Measurements from ENCODE around the gene APBB2. TPM values are rescaled to one million over a fixed set of nuclear protein-coding genes. Genes with fewer than 3 reads are reported as not detected.

Gene APBB2
- total RNA-seq, 1 experiment from 2014 or later, result 46.0 TPM

- no peaks in the 10 kb centered on the region for H3F3A ChIP-seq (ENCODE audit: insufficient read depth, low read depth)
- H3K27ac ChIP-seq, result no peak overlapping the region
- ChIA-PET CTCF (no interaction called here), POLR2A (ENCODE audit: unreplicated experiment) (no interaction called here)
- H3K4me3 ChIP-seq, result no peak overlapping the region
- H4K20me1 ChIP-seq (ENCODE audit: insufficient read depth), result peaks cover 8% of the 10 kb centered on the region; the same call in 1 of the 2 replicates
- no peaks in the 10 kb centered on the region for H3K9me2 ChIP-seq (ENCODE audit: insufficient read depth)
- H3K36me3 ChIP-seq (ENCODE audit: low read depth), result no peaks in the 10 kb centered on the region
- no TSS peak for BruUV-seq (replicated peaks)
- no peaks in the 10 kb centered on the region for H3K9me3 ChIP-seq (ENCODE audit: insufficient read depth, low read depth)
- H2AFZ ChIP-seq, result no peak overlapping the region
- H3K79me2 ChIP-seq (ENCODE audit: low read depth), result no peaks in the 10 kb centered on the region
- no peak for TF ChIP-seq EZH2 (IDR thresholded peaks at IDR 0.05; ENCODE audit: low read depth)
- TF ChIP-seq, protein P1, sequence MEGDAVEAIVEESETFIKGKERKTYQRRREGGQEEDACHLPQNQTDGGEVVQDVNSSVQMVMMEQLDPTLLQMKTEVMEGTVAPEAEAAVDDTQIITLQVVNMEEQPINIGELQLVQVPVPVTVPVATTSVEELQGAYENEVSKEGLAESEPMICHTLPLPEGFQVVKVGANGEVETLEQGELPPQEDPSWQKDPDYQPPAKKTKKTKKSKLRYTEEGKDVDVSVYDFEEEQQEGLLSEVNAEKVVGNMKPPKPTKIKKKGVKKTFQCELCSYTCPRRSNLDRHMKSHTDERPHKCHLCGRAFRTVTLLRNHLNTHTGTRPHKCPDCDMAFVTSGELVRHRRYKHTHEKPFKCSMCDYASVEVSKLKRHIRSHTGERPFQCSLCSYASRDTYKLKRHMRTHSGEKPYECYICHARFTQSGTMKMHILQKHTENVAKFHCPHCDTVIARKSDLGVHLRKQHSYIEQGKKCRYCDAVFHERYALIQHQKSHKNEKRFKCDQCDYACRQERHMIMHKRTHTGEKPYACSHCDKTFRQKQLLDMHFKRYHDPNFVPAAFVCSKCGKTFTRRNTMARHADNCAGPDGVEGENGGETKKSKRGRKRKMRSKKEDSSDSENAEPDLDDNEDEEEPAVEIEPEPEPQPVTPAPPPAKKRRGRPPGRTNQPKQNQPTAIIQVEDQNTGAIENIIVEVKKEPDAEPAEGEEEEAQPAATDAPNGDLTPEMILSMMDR (conservative IDR thresholded peaks at IDR 0.05), result no peak
- DNase-seq, result no peak
- no peaks in the 10 kb centered on the region for H3K4me1 ChIP-seq (replicated peaks; ENCODE audit: insufficient read depth)
- no peaks in the 10 kb centered on the region for H3K27me3 ChIP-seq (ENCODE audit: insufficient read depth, low read depth)
- H3K4me2 ChIP-seq, result no peak overlapping the region
- intact Hi-C loops (cut with micrococcal nuclease; ENCODE audit: unreplicated experiment), result no loop called here
These were observed 16.8 kb downstream of the APBB2 start for GRCh38 chr4:41197495-41197894.

DNA sequence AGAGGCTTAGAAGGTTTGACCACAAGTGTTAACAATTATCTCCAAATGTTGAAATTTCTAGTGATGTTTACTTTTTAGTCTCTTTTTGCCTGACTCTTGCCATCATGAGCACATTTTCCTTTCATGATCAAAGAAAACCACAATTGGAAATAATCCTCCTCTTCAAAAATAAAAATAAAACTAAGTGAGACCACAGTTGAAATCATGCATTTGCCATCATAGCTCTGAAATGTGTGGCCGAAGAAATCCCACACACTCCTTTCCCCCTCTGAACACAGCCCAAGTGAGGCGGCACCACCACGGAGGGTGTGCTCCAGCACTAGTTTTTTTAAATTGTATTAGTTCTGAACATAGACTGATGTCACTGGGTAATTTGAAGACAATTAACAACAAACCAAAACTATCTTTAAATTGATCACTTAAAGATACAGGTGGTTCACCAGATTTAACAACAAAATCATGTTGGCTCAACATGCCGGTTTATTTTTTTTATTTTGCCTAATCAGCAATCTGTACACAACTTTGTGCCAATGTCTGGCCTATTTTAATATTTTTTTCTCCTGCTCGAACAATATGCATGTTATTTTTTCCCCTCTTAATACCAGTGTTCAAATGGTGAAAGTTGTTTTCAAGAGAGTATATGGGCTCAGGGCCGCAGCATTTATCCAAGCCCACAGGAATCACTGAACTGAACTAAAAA is 17.6 kb downstream of the APBB2 start:
- ChIA-PET CTCF (no interaction called here), POLR2A (ENCODE audit: unreplicated experiment) (no interaction called here)
- peaks cover 8% of the 10 kb centered on the region; the same call in 1 of the 2 replicates for H4K20me1 ChIP-seq (ENCODE audit: insufficient read depth)

DNA sequence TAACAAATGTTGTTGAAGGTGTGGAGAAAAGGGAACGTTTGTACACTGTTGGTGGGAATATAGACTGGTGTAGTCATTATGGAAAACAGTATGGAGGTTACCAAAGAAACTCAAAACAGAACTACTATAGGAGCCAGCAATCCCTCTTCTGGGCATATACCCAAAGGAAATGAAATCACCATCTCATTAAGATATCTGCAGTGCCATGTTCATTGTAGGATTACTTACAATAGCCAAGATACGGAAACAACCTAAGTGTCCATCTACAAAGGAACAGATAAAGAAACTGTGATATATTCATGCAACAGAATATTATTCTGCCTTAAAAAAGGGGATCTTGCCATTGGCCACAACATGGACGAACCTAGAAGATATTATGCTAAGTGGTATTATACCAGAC is 22.2 kb downstream of the APBB2 start:
- peaks cover 7% of the 10 kb centered on the region for H3K4me1 ChIP-seq (replicated peaks; ENCODE audit: insufficient read depth)
- peaks cover 6% of the 10 kb centered on the region; the same call in 1 of the 2 replicates for H3K79me2 ChIP-seq (ENCODE audit: low read depth)

More for the DNA sequence above, 17.6 kb downstream of the APBB2 start:
- H3K4me1 ChIP-seq (replicated peaks; ENCODE audit: insufficient read depth), result no peaks in the 10 kb centered on the region
- no peaks in the 10 kb centered on the region for H3K27me3 ChIP-seq (ENCODE audit: insufficient read depth, low read depth)
- no peaks in the 10 kb centered on the region for H3K36me3 ChIP-seq (ENCODE audit: low read depth)
- no peaks in the 10 kb centered on the region for H3K79me2 ChIP-seq (ENCODE audit: low read depth)
- H3K4me2 ChIP-seq, result no peak overlapping the region
- intact Hi-C loops (cut with micrococcal nuclease; ENCODE audit: unreplicated experiment), result no loop called here
- no peak for DNase-seq
- H3K9me3 ChIP-seq (ENCODE audit: insufficient read depth, low read depth), result no peaks in the 10 kb centered on the region
- H3K27ac ChIP-seq, result no peak overlapping the region
- no peaks in the 10 kb centered on the region for H3F3A ChIP-seq (ENCODE audit: insufficient read depth, low read depth)
- TF ChIP-seq, protein P1 (conservative IDR thresholded peaks at IDR 0.05), result no peak
- TF ChIP-seq EZH2 (IDR thresholded peaks at IDR 0.05; ENCODE audit: low read depth), result no peak
- no TSS peak for BruUV-seq (replicated peaks)
- no peak overlapping the region for H3K4me3 ChIP-seq
- H2AFZ ChIP-seq, result no peak overlapping the region
- H3K9me2 ChIP-seq (ENCODE audit: insufficient read depth), result no peaks in the 10 kb centered on the region

More for the DNA sequence above, 22.2 kb downstream of the APBB2 start:
- no peak for DNase-seq
- TF ChIP-seq, protein P1 (conservative IDR thresholded peaks at IDR 0.05), result no peak
- TF ChIP-seq EZH2 (IDR thresholded peaks at IDR 0.05; ENCODE audit: low read depth), result no peak
- Histone ChIP-seq H3K36me3 (ENCODE audit: low read depth) (no peaks in the 10 kb centered on the region), H3K27ac (no peak overlapping the region), H4K20me1 (ENCODE audit: insufficient read depth) (peaks cover 3% of the 10 kb centered on the region; the same call in 1 of the 2 replicates), H2AFZ (no peak overlapping the region), H3K9me2 (ENCODE audit: insufficient read depth) (no peaks in the 10 kb centered on the region), H3K9me3 (ENCODE audit: insufficient read depth, low read depth) (0 out of 2 replicates have a peak, but pooled peaks cover 4% of the 10 kb centered on the region), H3K4me3 (no peak overlapping the region), H3K4me2 (no peak overlapping the region), H3F3A (ENCODE audit: insufficient read depth, low read depth) (no peaks in the 10 kb centered on the region), H3K27me3 (ENCODE audit: insufficient read depth, low read depth) (no peaks in the 10 kb centered on the region)
- no TSS peak for BruUV-seq (replicated peaks)
- ChIA-PET CTCF (no interaction called here), POLR2A (ENCODE audit: unreplicated experiment) (no interaction called here)
- intact Hi-C loops (cut with micrococcal nuclease; ENCODE audit: unreplicated experiment), result no loop called here
